ENCODE measurements around the gene RRBP1. TPM values are rescaled to one million over a fixed set of nuclear protein-coding genes. Genes with fewer than 3 reads are reported as not detected.
A peak's percentile ranks its signal among the peaks of the same experiment; 100 is the strongest.

Gene RRBP1
- total RNA-seq, 1 donor from 2014 or later, result 101 TPM

GRCh38 chr20:17680836-17681725 is 961 bp downstream of the RRBP1 start:
- H3K27me3 ChIP-seq, result no peaks in the 10 kb centered on the region
- peak overlapping the region; percentile 95 to 97 for H3K27ac ChIP-seq
- no peaks in the 10 kb centered on the region for H3K9me3 ChIP-seq
- intact Hi-C loops (cut with DNase I), result loop anchor here (1.0 to 10.0 kb wide), 8 partner anchors 111 to 1106 kb away; partner anchors contain the start of genes KAT14, KIF16B, PET117 and SMIM26
- H3K4me1 ChIP-seq, result peaks cover 4 to 20% of the 10 kb centered on the region in 2 donors
- H3K4me3 ChIP-seq, result peak overlapping the region; percentile 90 to 93
- peak in 2 of 3 experiments; percentile 46 to 98 for TF ChIP-seq CTCF (IDR thresholded peaks at IDR 0.05)
- peak in 1 of 2 donors; percentile 90 for DNase-seq (ENCODE audit: low spot score in 2 of 2)
- H3K36me3 ChIP-seq, result peaks cover 4% of the 10 kb centered on the region in 2 donors

- Histone ChIP-seq H3K9me3 (no peaks in the 10 kb centered on the region), H3K36me3 (peaks cover 4% of the 10 kb centered on the region in 2 donors), H3K27ac (peak overlapping the region; percentile 95 to 97), H3K27me3 (no peaks in the 10 kb centered on the region), H3K4me1 (peaks cover 12 to 26% of the 10 kb centered on the region in 2 donors), H3K4me3 (peak overlapping the region; percentile 90 to 93)
- TF ChIP-seq CTCF (IDR thresholded peaks at IDR 0.05), result no peak
- intact Hi-C loops (cut with DNase I), result loop anchor here (2.0 to 10.0 kb wide), 7 partner anchors 112 to 1105 kb away; partner anchors contain the start of genes KAT14, KIF16B, PET117 and SMIM26
- DNase-seq (ENCODE audit: low spot score in 2 of 2), result peak in 1 of 2 donors; percentile 78
These were observed 1.9 kb downstream of the RRBP1 start for GRCh38 chr20:17679941-17680835.

GRCh38 chr20:17678886-17679285 is 3.2 kb downstream of the RRBP1 start:
- Histone ChIP-seq H3K9me3 (no peaks in the 10 kb centered on the region), H3K27me3 (no peaks in the 10 kb centered on the region), H3K36me3 (peaks cover 4% of the 10 kb centered on the region in 2 donors), H3K4me3 (no peak overlapping the region), H3K4me1 (peaks cover 18 to 33% of the 10 kb centered on the region in 2 donors), H3K27ac (peak overlapping the region in 1 of 2 donors; percentile 97)
- intact Hi-C loops (cut with DNase I), result no loop called here
- TF ChIP-seq CTCF (IDR thresholded peaks at IDR 0.05), result no peak
- DNase-seq (ENCODE audit: low spot score in 2 of 2), result peak in 1 of 2 donors; percentile 50

GRCh38 chr20:17678295-17678694 is 3.7 kb downstream of the RRBP1 start:
- Histone ChIP-seq H3K9me3 (no peaks in the 10 kb centered on the region), H3K4me1 (peaks cover 18 to 33% of the 10 kb centered on the region in 2 donors), H3K36me3 (peaks cover 4% of the 10 kb centered on the region in 2 donors), H3K4me3 (no peak overlapping the region), H3K27ac (peak overlapping the region in 1 of 2 donors; percentile 72), H3K27me3 (no peaks in the 10 kb centered on the region)
- no peak for TF ChIP-seq CTCF (IDR thresholded peaks at IDR 0.05)
- DNase-seq (ENCODE audit: low spot score in 2 of 2), result no peak
- intact Hi-C loops (cut with DNase I), result no loop called here

GRCh38 chr20:17676942-17677341 is 5.1 kb downstream of the RRBP1 start:
- H3K27ac ChIP-seq, result peak overlapping the region; percentile 61 to 72
- peaks cover 15 to 29% of the 10 kb centered on the region in 2 donors for H3K4me1 ChIP-seq
- no peak for TF ChIP-seq CTCF (IDR thresholded peaks at IDR 0.05)

More at GRCh38 chr20:17676942-17677341, 5.1 kb downstream of the RRBP1 start:
- intact Hi-C loops (cut with DNase I), result no loop called here
- Histone ChIP-seq H3K4me3 (no peak overlapping the region), H3K9me3 (no peaks in the 10 kb centered on the region), H3K27me3 (no peaks in the 10 kb centered on the region), H3K36me3 (peaks cover 4% of the 10 kb centered on the region in 2 donors)
- DNase-seq (ENCODE audit: low spot score in 2 of 2), result no peak
